HG03558 (cell line): ENCODE results near the gene SEL1L.
A peak's percentile ranks its signal among the peaks of the same experiment; 100 is the strongest.
"Not testable (repeated sequence)": the region's sequence is repeated elsewhere in the genome, so short reads cannot be mapped to it uniquely, and the experiment has no call there.

ENCODE experiments used
- ATAC-seq: cut with Tn5 transposase; IDR thresholded peaks from one replicate; pipeline ENCODE4 v1.9.1; 2021; ENCODE audit warnings: moderate number of reproducible peaks; ENCODE audit not compliant: unreplicated experiment; ENCODE audit errors: extremely low read depth

Gene SEL1L

GRCh38 chr14:81533536-81534343 lies at the start of gene SEL1L:
Gene SEL1L, minus strand, starts transcription at chr14:81533853. Its CDS starts 109 bp downstream, at chr14:81533744.
- ATAC-seq, result peak; percentile 80

- ATAC-seq, result no peak
These were observed 48.8 kb upstream of the SEL1L start for GRCh38 chr14:81582420-81582819.

- no peak for ATAC-seq
These were observed 45.5 kb upstream of the SEL1L start for GRCh38 chr14:81579115-81579514.

GRCh38 chr14:81571437-81571836 lies 37.8 kb upstream of the SEL1L start:
- no peak for ATAC-seq

GRCh38 chr14:81567302-81567701 lies 33.6 kb upstream of the SEL1L start:
- ATAC-seq, result no peak

- ATAC-seq, result peak; percentile 82
These were observed 32.0 kb upstream of the SEL1L start for GRCh38 chr14:81565441-81566290.

GRCh38 chr14:81562818-81563217 lies 29.2 kb upstream of the SEL1L start:
- no peak for ATAC-seq

GRCh38 chr14:81561084-81561775 lies 27.6 kb upstream of the SEL1L start:
- no peak for ATAC-seq

GRCh38 chr14:81559385-81559784 lies 25.7 kb upstream of the SEL1L start:
- no peak for ATAC-seq

GRCh38 chr14:81557146-81557545 lies 23.5 kb upstream of the SEL1L start:
- ATAC-seq, result no peak

- no peak for ATAC-seq
These were observed 22.0 kb upstream of the SEL1L start for GRCh38 chr14:81555684-81556083.

GRCh38 chr14:81555051-81555450 lies 21.4 kb upstream of the SEL1L start:
- ATAC-seq, result no peak

GRCh38 chr14:81551471-81551870 lies 17.8 kb upstream of the SEL1L start:
- ATAC-seq, result no peak

GRCh38 chr14:81550001-81550637 lies 16.5 kb upstream of the SEL1L start:
- ATAC-seq, result peak; percentile 94

- ATAC-seq, result not testable (repeated sequence)
These were observed 7.6 kb upstream of the SEL1L start for GRCh38 chr14:81541206-81541605.

GRCh38 chr14:81537193-81537592 lies 3.5 kb upstream of the SEL1L start:
- no peak for ATAC-seq

GRCh38 chr14:81536241-81536771 lies 2.7 kb upstream of the SEL1L start:
- no peak for ATAC-seq

GRCh38 chr14:81535396-81536164 lies 1.9 kb upstream of the SEL1L start:
- peak; percentile 21 for ATAC-seq

- no peak for ATAC-seq
These were observed 939 bp upstream of the SEL1L start for GRCh38 chr14:81534510-81535074.
